ENCODE results near the gene CCDC88C.

GRCh38 chr14:91278383-91278715 lies 139.3 kb downstream of the CCDC88C start:
- TF ChIP-seq ZFX (IDR thresholded peaks at IDR 0.05; ENCODE audit: borderline replicate concordance) (no peak), CTCF (IDR thresholded peaks at IDR 0.05) (no peak)

Data from 22Rv1 (cell line).